ENCODE measurements around the gene COG5.

COG5 gene

GRCh38 chr7:107327986-107328569 lies 235.6 kb downstream of the COG5 start:
- H3K27ac ChIP-seq (ENCODE audit: insufficient read depth, low read length, poor library complexity, severe bottlenecking): no peak overlapping the region
- no peaks in the 10 kb centered on the region for H3K4me1 ChIP-seq (ENCODE audit: control insufficient read depth, insufficient read depth, low read length, poor library complexity, severe bottlenecking)
- H3K27me3 ChIP-seq (replicated peaks; ENCODE audit: control insufficient read depth, insufficient read depth, low read length, poor library complexity, severe bottlenecking): no peaks in the 10 kb centered on the region
- H3K36me3 ChIP-seq (ENCODE audit: control insufficient read depth, insufficient read depth, low read length): peaks cover 3% of the 10 kb centered on the region
- H3K4me3 ChIP-seq (ENCODE audit: insufficient read depth, low read depth, low read length, poor library complexity, severe bottlenecking): no peak overlapping the region
- DNase-seq: no peak
- H3K9me3 ChIP-seq (ENCODE audit: control insufficient read depth, low read length): no peaks in the 10 kb centered on the region

- H3K9me3 ChIP-seq (ENCODE audit: control insufficient read depth, low read length): no peaks in the 10 kb centered on the region
- H3K27ac ChIP-seq (ENCODE audit: insufficient read depth, low read length, poor library complexity, severe bottlenecking): no peak overlapping the region
- no peaks in the 10 kb centered on the region for H3K4me1 ChIP-seq (ENCODE audit: control insufficient read depth, insufficient read depth, low read length, poor library complexity, severe bottlenecking)
- H3K4me3 ChIP-seq (ENCODE audit: insufficient read depth, low read depth, low read length, poor library complexity, severe bottlenecking): no peak overlapping the region
- DNase-seq: no peak
- no peaks in the 10 kb centered on the region for H3K27me3 ChIP-seq (replicated peaks; ENCODE audit: control insufficient read depth, insufficient read depth, low read length, poor library complexity, severe bottlenecking)
- H3K36me3 ChIP-seq (ENCODE audit: control insufficient read depth, insufficient read depth, low read length): peaks cover 3% of the 10 kb centered on the region
These were observed 237.7 kb downstream of the COG5 start for GRCh38 chr7:107326061-107326460.

DNA sequence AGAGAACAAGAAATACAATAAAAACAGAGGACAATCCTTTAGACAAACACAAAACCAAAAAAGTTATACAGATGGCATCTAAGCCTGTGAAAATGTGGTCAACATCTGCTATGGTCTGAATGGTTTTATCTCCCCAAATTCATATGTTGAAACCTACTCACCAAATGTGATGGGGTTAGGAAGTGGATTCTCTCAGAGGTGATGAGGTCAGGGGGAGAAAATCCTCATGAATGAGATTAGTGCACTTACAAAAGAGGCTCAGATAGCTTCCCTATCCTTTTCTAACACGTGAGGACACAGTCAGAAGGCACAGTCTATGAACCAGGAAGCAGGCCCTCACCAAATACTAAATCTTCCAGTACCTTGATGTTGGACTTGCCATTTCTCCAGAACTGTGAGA lies 241.7 kb downstream of the COG5 start:
- Histone ChIP-seq H3K4me1 (ENCODE audit: control insufficient read depth, insufficient read depth, low read length, poor library complexity, severe bottlenecking) (no peaks in the 10 kb centered on the region), H3K9me3 (ENCODE audit: control insufficient read depth, low read length) (no peaks in the 10 kb centered on the region), H3K27ac (ENCODE audit: insufficient read depth, low read length, poor library complexity, severe bottlenecking) (no peak overlapping the region), H3K27me3 (replicated peaks; ENCODE audit: control insufficient read depth, insufficient read depth, low read length, poor library complexity, severe bottlenecking) (no peaks in the 10 kb centered on the region), H3K36me3 (ENCODE audit: control insufficient read depth, insufficient read depth, low read length) (peaks cover 6% of the 10 kb centered on the region), H3K4me3 (ENCODE audit: insufficient read depth, low read depth, low read length, poor library complexity, severe bottlenecking) (no peak overlapping the region)
- DNase-seq: no peak

DNA sequence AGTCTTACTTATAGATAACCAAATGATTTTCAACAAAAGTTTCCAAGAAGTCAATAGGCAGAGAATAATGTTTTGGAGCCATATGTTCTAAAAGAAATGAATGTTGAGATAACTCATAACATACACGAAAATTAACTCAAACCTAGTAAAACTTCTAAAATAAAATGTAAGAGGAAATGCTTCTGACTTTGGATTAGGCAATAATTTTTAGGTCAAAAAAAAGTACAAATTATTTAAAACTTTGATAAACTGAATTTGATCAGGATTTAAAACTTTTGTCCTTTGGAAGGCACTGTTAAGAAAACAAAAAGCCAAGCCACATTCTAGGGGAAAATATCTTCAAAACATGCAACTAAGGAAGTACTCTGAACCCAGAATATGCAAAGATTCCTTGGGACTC lies 242.1 kb downstream of the COG5 start:
- H3K4me3 ChIP-seq (ENCODE audit: insufficient read depth, low read depth, low read length, poor library complexity, severe bottlenecking): no peak overlapping the region
- H3K9me3 ChIP-seq (ENCODE audit: control insufficient read depth, low read length): no peaks in the 10 kb centered on the region
- no peak for DNase-seq
- no peaks in the 10 kb centered on the region for H3K4me1 ChIP-seq (ENCODE audit: control insufficient read depth, insufficient read depth, low read length, poor library complexity, severe bottlenecking)
- H3K27ac ChIP-seq (ENCODE audit: insufficient read depth, low read length, poor library complexity, severe bottlenecking): no peak overlapping the region
- peaks cover 6% of the 10 kb centered on the region for H3K36me3 ChIP-seq (ENCODE audit: control insufficient read depth, insufficient read depth, low read length)
- no peaks in the 10 kb centered on the region for H3K27me3 ChIP-seq (replicated peaks; ENCODE audit: control insufficient read depth, insufficient read depth, low read length, poor library complexity, severe bottlenecking)

GRCh38 chr7:107319724-107320228 lies 243.9 kb downstream of the COG5 start:
- no peak for DNase-seq
- H3K9me3 ChIP-seq (ENCODE audit: control insufficient read depth, low read length): no peaks in the 10 kb centered on the region

GRCh38 chr7:107318523-107319160 lies 245.1 kb downstream of the COG5 start:
- Histone ChIP-seq H3K36me3 (ENCODE audit: control insufficient read depth, insufficient read depth, low read length) (peaks cover 6% of the 10 kb centered on the region), H3K27me3 (replicated peaks; ENCODE audit: control insufficient read depth, insufficient read depth, low read length, poor library complexity, severe bottlenecking) (no peaks in the 10 kb centered on the region), H3K4me3 (ENCODE audit: insufficient read depth, low read depth, low read length, poor library complexity, severe bottlenecking) (no peak overlapping the region), H3K9me3 (ENCODE audit: control insufficient read depth, low read length) (no peaks in the 10 kb centered on the region), H3K27ac (ENCODE audit: insufficient read depth, low read length, poor library complexity, severe bottlenecking) (no peak overlapping the region), H3K4me1 (ENCODE audit: control insufficient read depth, insufficient read depth, low read length, poor library complexity, severe bottlenecking) (no peaks in the 10 kb centered on the region)
- no peak for DNase-seq

More at GRCh38 chr7:107319724-107320228, 243.9 kb downstream of the COG5 start:
- Histone ChIP-seq H3K4me1 (ENCODE audit: control insufficient read depth, insufficient read depth, low read length, poor library complexity, severe bottlenecking) (no peaks in the 10 kb centered on the region), H3K27ac (ENCODE audit: insufficient read depth, low read length, poor library complexity, severe bottlenecking) (no peak overlapping the region), H3K36me3 (ENCODE audit: control insufficient read depth, insufficient read depth, low read length) (peaks cover 6% of the 10 kb centered on the region), H3K27me3 (replicated peaks; ENCODE audit: control insufficient read depth, insufficient read depth, low read length, poor library complexity, severe bottlenecking) (no peaks in the 10 kb centered on the region), H3K4me3 (ENCODE audit: insufficient read depth, low read depth, low read length, poor library complexity, severe bottlenecking) (no peak overlapping the region)

- Histone ChIP-seq H3K36me3 (ENCODE audit: control insufficient read depth, insufficient read depth, low read length) (peaks cover 6% of the 10 kb centered on the region), H3K9me3 (ENCODE audit: control insufficient read depth, low read length) (no peaks in the 10 kb centered on the region), H3K4me1 (ENCODE audit: control insufficient read depth, insufficient read depth, low read length, poor library complexity, severe bottlenecking) (no peaks in the 10 kb centered on the region), H3K27ac (ENCODE audit: insufficient read depth, low read length, poor library complexity, severe bottlenecking) (no peak overlapping the region), H3K27me3 (replicated peaks; ENCODE audit: control insufficient read depth, insufficient read depth, low read length, poor library complexity, severe bottlenecking) (no peaks in the 10 kb centered on the region), H3K4me3 (ENCODE audit: insufficient read depth, low read depth, low read length, poor library complexity, severe bottlenecking) (no peak overlapping the region)
- no peak for DNase-seq
These were observed 248.0 kb downstream of the COG5 start for GRCh38 chr7:107315716-107316220.

DNA sequence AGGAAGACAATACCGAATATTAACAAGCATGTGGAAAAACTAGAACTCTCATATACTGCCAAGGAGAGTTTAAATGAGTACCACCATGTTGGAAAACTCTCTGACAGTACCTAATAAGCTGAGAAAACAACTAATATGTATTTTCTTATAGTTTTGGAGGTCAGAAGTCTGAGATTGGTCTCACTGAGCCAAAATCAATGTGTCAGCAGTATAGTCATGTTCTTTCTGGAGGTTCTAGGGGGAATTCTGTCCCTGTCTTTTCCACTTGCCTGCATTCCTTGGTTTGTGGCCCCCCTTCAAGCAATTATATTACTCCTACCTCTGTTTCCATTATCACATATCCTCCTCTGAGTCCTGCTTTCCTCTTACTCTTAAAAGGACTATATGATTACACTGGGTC lies 250.4 kb downstream of the COG5 start:
- H3K27ac ChIP-seq (ENCODE audit: insufficient read depth, low read length, poor library complexity, severe bottlenecking): no peak overlapping the region
- DNase-seq: no peak
- no peaks in the 10 kb centered on the region for H3K9me3 ChIP-seq (ENCODE audit: control insufficient read depth, low read length)

DNA sequence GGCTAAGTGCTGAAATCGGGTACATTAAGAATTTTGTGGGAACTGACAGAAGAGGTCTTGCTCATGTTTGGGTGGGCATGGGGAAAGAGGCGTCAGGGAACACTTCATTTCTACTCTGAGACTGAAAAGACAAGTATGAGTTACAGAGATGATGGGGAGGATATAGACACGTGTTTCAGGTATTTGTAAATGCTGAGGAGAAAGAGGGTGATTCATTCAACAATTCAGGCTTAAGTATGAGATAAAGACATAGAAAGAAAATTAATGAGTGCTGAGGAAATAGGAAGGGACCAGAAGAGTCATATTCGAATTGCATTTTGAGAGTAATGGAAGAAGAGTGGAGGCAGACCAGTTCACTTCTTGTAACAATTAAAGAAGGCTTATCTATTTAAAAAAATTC lies 251.3 kb downstream of the COG5 start:
- H3K27me3 ChIP-seq (replicated peaks; ENCODE audit: control insufficient read depth, insufficient read depth, low read length, poor library complexity, severe bottlenecking): no peaks in the 10 kb centered on the region
- DNase-seq: no peak
- H3K4me3 ChIP-seq (ENCODE audit: insufficient read depth, low read depth, low read length, poor library complexity, severe bottlenecking): no peak overlapping the region
- no peak overlapping the region for H3K27ac ChIP-seq (ENCODE audit: insufficient read depth, low read length, poor library complexity, severe bottlenecking)
- H3K4me1 ChIP-seq (ENCODE audit: control insufficient read depth, insufficient read depth, low read length, poor library complexity, severe bottlenecking): no peaks in the 10 kb centered on the region
- no peaks in the 10 kb centered on the region for H3K36me3 ChIP-seq (ENCODE audit: control insufficient read depth, insufficient read depth, low read length)
- no peaks in the 10 kb centered on the region for H3K9me3 ChIP-seq (ENCODE audit: control insufficient read depth, low read length)

More for the DNA sequence above, 250.4 kb downstream of the COG5 start:
- Histone ChIP-seq H3K4me1 (ENCODE audit: control insufficient read depth, insufficient read depth, low read length, poor library complexity, severe bottlenecking) (no peaks in the 10 kb centered on the region), H3K4me3 (ENCODE audit: insufficient read depth, low read depth, low read length, poor library complexity, severe bottlenecking) (no peak overlapping the region), H3K27me3 (replicated peaks; ENCODE audit: control insufficient read depth, insufficient read depth, low read length, poor library complexity, severe bottlenecking) (no peaks in the 10 kb centered on the region), H3K36me3 (ENCODE audit: control insufficient read depth, insufficient read depth, low read length) (no peaks in the 10 kb centered on the region)

- Histone ChIP-seq H3K36me3 (ENCODE audit: control insufficient read depth, insufficient read depth, low read length) (no peaks in the 10 kb centered on the region), H3K4me3 (ENCODE audit: insufficient read depth, low read depth, low read length, poor library complexity, severe bottlenecking) (no peak overlapping the region), H3K27me3 (replicated peaks; ENCODE audit: control insufficient read depth, insufficient read depth, low read length, poor library complexity, severe bottlenecking) (no peaks in the 10 kb centered on the region), H3K9me3 (ENCODE audit: control insufficient read depth, low read length) (no peaks in the 10 kb centered on the region), H3K4me1 (ENCODE audit: control insufficient read depth, insufficient read depth, low read length, poor library complexity, severe bottlenecking) (no peaks in the 10 kb centered on the region), H3K27ac (ENCODE audit: insufficient read depth, low read length, poor library complexity, severe bottlenecking) (no peak overlapping the region)
- DNase-seq: no peak
These were observed 254.4 kb downstream of the COG5 start for GRCh38 chr7:107309296-107309695.

All from effector memory CD4-positive, alpha-beta T cell (primary cell).